Measurements from ENCODE around the gene MYMX.

Gene MYMX

DNA sequence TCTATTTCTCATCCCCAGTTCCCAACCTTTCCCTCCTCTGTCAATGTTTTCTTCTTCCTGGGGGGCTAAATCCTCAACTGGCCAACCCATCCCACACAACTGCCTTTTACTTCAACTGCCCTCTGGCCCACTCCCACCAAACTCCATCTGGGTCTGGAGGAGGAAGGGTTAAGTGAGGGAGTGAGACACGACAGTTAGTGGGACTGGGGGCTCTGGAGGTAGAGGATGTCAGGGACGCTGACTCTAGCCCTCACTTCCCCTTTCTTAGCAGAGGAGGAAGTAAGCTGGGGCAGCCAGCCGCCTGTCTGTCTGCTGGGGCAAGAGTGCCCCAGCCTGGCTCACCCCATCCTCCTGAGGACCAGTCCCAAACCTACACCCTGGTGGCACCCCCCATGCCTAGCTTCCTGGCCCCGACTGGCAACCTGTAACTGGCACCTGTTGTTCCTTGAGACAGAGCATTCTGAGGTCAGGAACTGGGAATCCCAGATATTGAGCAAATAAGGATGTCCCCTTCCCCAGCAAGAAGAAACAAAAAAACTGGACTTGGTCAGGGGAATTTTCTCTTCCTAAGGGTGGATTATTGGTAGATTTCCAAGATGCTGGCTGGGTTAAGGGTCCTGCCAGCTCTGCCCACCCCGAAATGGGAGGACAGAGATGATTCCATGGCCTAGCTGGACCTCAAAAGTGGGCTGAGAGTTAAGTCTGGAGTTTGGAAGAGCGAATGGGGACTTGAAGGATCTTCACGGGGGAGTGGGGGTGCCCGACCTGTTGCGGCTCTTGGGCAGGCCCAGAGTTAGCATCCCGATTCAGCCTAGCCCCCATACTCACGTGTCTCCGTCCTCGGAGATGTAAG, 47.7 kb downstream of the MYMX start:
- DNase-seq (ENCODE audit: low read depth), result no peak

DNA sequence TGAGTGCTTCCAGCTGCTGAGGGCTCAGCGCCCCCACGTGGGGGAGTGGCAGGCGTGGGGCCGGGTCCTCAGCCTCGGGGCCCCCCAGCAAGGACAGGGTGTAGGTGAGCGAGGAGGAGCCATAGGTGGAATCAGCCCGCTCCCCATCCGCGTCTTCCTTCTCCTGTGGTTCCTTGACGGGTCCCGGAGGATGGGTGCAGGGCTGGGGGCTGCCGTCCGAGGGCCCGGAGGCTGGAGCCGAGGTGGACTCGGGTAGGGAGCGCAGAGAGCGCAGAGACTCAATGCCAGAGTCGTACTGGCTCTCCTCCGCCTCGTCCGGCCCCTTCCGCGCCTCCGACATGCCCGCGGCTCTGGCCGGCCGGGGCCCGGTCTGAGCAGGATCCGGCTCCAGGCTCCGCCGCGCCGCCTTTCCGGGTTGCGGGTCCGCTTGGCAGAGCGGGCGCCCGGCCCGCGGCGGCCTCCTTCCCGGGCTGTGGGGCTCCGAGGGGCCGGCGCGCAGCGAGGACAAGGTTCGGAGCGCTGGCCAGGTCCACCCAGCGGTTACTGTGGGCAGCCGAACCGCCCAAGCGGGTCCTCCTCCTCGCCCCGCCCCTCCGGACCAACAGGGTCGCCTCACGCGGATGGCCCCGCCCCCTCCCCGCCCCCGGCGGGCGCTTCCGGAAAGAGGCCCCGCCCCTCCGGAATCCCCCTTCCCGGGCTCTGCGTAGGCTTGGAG, 48.4 kb downstream of the MYMX start, which contains the start of gene NFKBIE:
Gene NFKBIE (minus strand): TSS at position 545 of the 715 bp plus-strand sequence. CDS start 205 bp downstream, at position 340.
- peak; percentile 94 for DNase-seq (ENCODE audit: low read depth)

DNA sequence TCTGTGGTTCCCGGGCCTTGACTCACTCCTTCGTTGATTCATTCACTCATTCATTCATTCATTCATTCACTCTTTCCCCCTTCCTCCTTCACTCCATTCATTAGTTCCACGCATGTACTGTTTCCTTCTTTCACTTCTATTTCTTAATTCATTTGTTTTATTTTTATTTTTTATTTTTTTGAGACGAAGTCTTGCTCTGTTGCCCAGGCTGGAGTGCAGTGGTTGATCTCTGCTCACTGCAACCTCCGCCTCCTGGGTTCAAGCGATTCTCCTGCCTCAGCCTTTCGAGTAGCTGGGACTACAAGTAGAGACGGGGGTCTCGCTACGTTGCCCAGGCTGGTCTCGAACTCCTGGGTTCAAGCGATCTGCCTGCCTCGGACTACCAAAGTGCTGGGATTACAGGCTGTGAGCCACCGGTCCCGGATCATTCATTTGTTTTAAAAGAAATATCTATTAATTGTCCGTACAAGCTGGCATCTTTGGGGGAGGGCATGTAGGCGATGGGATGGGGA, 49.1 kb downstream of the MYMX start:
- no peak for DNase-seq (ENCODE audit: low read depth)

DNA sequence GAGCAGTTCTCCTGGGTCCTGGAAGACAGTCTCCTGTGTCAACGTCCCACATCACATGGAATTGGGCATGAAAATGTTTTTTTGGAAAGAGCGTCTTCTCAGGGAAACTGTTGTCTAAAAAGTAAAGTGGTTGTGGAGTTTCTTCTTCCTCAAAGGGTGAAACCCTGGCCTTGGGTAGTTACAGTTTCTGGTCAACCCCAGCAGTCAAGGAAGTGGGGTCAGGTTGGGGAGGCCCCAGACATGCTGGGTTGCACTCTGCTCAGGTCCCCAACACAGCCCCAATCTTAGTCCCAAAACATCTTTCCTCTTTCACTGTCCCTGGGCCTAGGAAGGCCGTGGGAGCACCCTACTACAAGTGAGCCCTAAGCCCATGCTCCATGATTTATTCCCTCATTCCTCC, 49.6 kb downstream of the MYMX start:
- no peak for DNase-seq (ENCODE audit: low read depth)

DNA sequence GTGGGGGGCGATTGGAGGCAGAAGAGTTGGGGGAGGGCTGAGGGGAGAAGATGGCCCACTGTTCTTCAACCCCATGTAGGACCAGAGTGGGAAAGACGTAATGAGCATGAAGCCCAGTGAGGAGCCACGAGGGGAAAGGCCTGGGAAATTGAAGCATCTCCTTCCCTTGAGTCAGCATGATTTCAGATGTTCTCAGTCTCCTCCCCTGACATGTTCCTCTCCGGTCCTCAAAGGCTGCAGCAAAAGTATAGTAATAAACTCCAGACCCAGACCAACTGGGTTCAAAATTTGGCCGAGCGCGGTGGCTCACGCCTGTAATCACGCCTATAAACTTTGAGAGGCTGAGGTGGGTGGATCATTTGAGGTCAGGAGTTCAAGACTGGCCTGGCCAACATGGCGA, 50.5 kb downstream of the MYMX start:
- no peak for DNase-seq (ENCODE audit: low read depth)

All from T follicular helper cell (primary cell).